H9 (cell line): Measurements from ENCODE around the gene PRODH2. TPM values are rescaled to one million over a fixed set of nuclear protein-coding genes. Genes with fewer than 3 reads are reported as not detected.

Experiments used
- DNase-seq: peaks from one replicate; pipeline ENCODE4 v3.0.0-alpha.2; 2017
- H2AFZ ChIP-seq: one replicate; pipeline ENCODE4 v1.6.1; 2013; ENCODE audit warnings: mild to moderate bottlenecking, low read length, control low read depth, moderate library complexity
- H2AK5ac ChIP-seq: 2 replicates; pipeline ENCODE4 v1.6.1; 2013; ENCODE audit warnings: low read length, control low read depth, mixed read lengths; ENCODE audit not compliant: insufficient read length
- H2BK120ac ChIP-seq: one replicate; pipeline ENCODE4 v1.6.1; 2013; ENCODE audit warnings: low read depth, mild to moderate bottlenecking, low read length, control low read depth, inconsistent platforms; ENCODE audit not compliant: poor library complexity, severe bottlenecking
- H2BK12ac ChIP-seq: 2 replicates; pipeline ENCODE4 v1.6.1; 2013; ENCODE audit warnings: low read length, control low read depth, mixed read lengths, low read depth; ENCODE audit not compliant: insufficient read length
- H2BK15ac ChIP-seq: 2 replicates; pipeline ENCODE4 v1.6.1; 2013; ENCODE audit warnings: low read depth, low read length, control low read depth
- H2BK20ac ChIP-seq: one replicate; pipeline ENCODE4 v1.6.1; 2013; ENCODE audit warnings: low read depth, mild to moderate bottlenecking, low read length, control low read depth, inconsistent platforms; ENCODE audit not compliant: poor library complexity, severe bottlenecking
- H2BK5ac ChIP-seq: 2 replicates; pipeline ENCODE4 v1.6.1; 2013; ENCODE audit warnings: low read length, control low read depth, mixed read lengths; ENCODE audit not compliant: insufficient read length
- H3K14ac ChIP-seq: 2 replicates; pipeline ENCODE4 v1.6.1; 2013; ENCODE audit warnings: low read length, control low read depth; ENCODE audit not compliant: insufficient read depth
- H3K18ac ChIP-seq: 2 replicates; pipeline ENCODE4 v1.6.1; 2013; ENCODE audit warnings: low read depth, mild to moderate bottlenecking, mixed read lengths, low read length, control low read depth; ENCODE audit not compliant: insufficient read length
- H3K23ac ChIP-seq: 2 replicates; pipeline ENCODE4 v1.6.1; 2013; ENCODE audit warnings: low read length, control low read depth, mixed read lengths, low read depth; ENCODE audit not compliant: insufficient read length
- H3K23me2 ChIP-seq: 2 replicates; pipeline ENCODE4 v1.6.1; 2013; ENCODE audit warnings: low read depth, mild to moderate bottlenecking, mixed read lengths, low read length, control low read depth; ENCODE audit not compliant: insufficient read length, poor library complexity, severe bottlenecking
- H3K27ac ChIP-seq: 2 replicates; pipeline ENCODE4 v1.5.1; 2013; ENCODE audit warnings: low read length, control low read depth, mixed read lengths, low read depth; ENCODE audit not compliant: insufficient read length
- H3K27me3 ChIP-seq: 2 replicates; pipeline ENCODE4 v1.6.1; 2013; ENCODE audit warnings: low read length, control low read depth, inconsistent platforms; ENCODE audit not compliant: insufficient read depth
- H3K4ac ChIP-seq: 2 replicates; pipeline ENCODE4 v1.6.1; 2013; ENCODE audit warnings: low read depth, mild to moderate bottlenecking, control low read depth, inconsistent platforms, low read length, moderate library complexity
- H3K4me1 ChIP-seq: 2 replicates; pipeline ENCODE4 v1.6.1; 2013; ENCODE audit warnings: low read length, control low read depth, inconsistent platforms; ENCODE audit not compliant: insufficient read depth
- H3K4me2 ChIP-seq: 2 replicates; pipeline ENCODE4 v1.6.1; 2013; ENCODE audit warnings: low read length, control low read depth, mixed read lengths; ENCODE audit not compliant: insufficient read length, insufficient read depth
- H3K56ac ChIP-seq: 2 replicates; pipeline ENCODE4 v1.6.1; 2013; ENCODE audit warnings: low read depth, mild to moderate bottlenecking, mixed read lengths, low read length, control low read depth; ENCODE audit not compliant: insufficient read length
- H3K79me1 ChIP-seq: 2 replicates; pipeline ENCODE4 v1.6.1; 2013; ENCODE audit warnings: low read depth, mild to moderate bottlenecking, moderate library complexity, low read length, control low read depth, inconsistent platforms; ENCODE audit not compliant: insufficient read depth, poor library complexity, severe bottlenecking
- H3K79me2 ChIP-seq: 2 replicates; pipeline ENCODE4 v1.6.1; 2013; ENCODE audit warnings: low read length, control low read depth, inconsistent platforms; ENCODE audit not compliant: insufficient read depth
- H3K9ac ChIP-seq: 2 replicates; pipeline ENCODE4 v1.6.1; 2013; ENCODE audit warnings: low read length, control low read depth, mixed read lengths; ENCODE audit not compliant: insufficient read length; ENCODE audit errors: extremely low read depth
- H3K9me3 ChIP-seq: one replicate; pipeline ENCODE4 v1.6.1; 2013; ENCODE audit warnings: low read depth, low read length, inconsistent platforms; ENCODE audit not compliant: control insufficient read depth
- H3T11ph ChIP-seq: one replicate; pipeline ENCODE4 v1.6.1; 2013; ENCODE audit warnings: mild to moderate bottlenecking, low read length, control low read depth, inconsistent platforms
- H4K20me1 ChIP-seq: one replicate; pipeline ENCODE4 v1.6.1; 2013; ENCODE audit not compliant: control insufficient read depth, insufficient read length, insufficient read depth
- H4K5ac ChIP-seq: 2 replicates; pipeline ENCODE4 v1.6.1; 2013; ENCODE audit warnings: low read depth, mild to moderate bottlenecking, mixed read lengths, low read length, control low read depth; ENCODE audit not compliant: insufficient read length
- H4K8ac ChIP-seq: replicated peaks from 2 replicates; pipeline ENCODE4 v1.6.1; 2013; ENCODE audit warnings: low read length, control low read depth, mixed read lengths, low read depth; ENCODE audit not compliant: insufficient read length
- H4K91ac ChIP-seq: 2 replicates; pipeline ENCODE4 v1.6.1; 2013; ENCODE audit warnings: low read depth, mild to moderate bottlenecking, moderate library complexity, mixed read lengths, low read length, control low read depth; ENCODE audit not compliant: insufficient read length
- H3K27ac Mint-ChIP-seq, 3 experiments: 2 replicates in 2 of 3; 3 replicates in 1 of 3; pipeline ENCODE4 v1.8.0; 2020 to 2021; ENCODE audit warnings: mixed read lengths in 3 of 3, mild to moderate bottlenecking in 1 of 3, moderate library complexity in 1 of 3
- H3K27me3 Mint-ChIP-seq: 2 replicates; pipeline ENCODE4 v1.8.0; 2021; ENCODE audit warnings: low read depth, mild to moderate bottlenecking, moderate library complexity, mixed read lengths
- H3K36me3 Mint-ChIP-seq, 3 experiments: 2 replicates in 2 of 3; 3 replicates in 1 of 3; pipeline ENCODE4 v1.8.0; 2020 to 2021; ENCODE audit warnings: low read depth in 3 of 3, mixed read lengths in 3 of 3; ENCODE audit not compliant: insufficient read depth in 1 of 3
- H3K4me1 Mint-ChIP-seq, 2 experiments: 2 replicates each; pipeline ENCODE4 v1.8.0; 2020; ENCODE audit warnings: mixed read lengths in 2 of 2
- H3K4me3 Mint-ChIP-seq, 2 experiments: 2 replicates in 1 of 2; 3 replicates in 1 of 2; pipeline ENCODE4 v1.8.0; 2020 to 2021; ENCODE audit warnings: mild to moderate bottlenecking in 2 of 2, mixed read lengths in 2 of 2, moderate library complexity in 1 of 2
- H3K9me3 Mint-ChIP-seq, 2 experiments: 2 replicates in 1 of 2; 3 replicates in 1 of 2; pipeline ENCODE4 v1.8.0; 2020; ENCODE audit warnings: mild to moderate bottlenecking in 2 of 2, mixed read lengths in 2 of 2, moderate library complexity in 1 of 2
- CTCF ChIP-seq: fragments of 200-600 bp; sonication (generic); conservative IDR thresholded peaks from 3 replicates; pipeline ENCODE4 v1.8.0; 2021; ENCODE audit warnings: antibody characterized with exemption, mild to moderate bottlenecking
- WGBS: extraction: QIAGEN DNeasy Blood & Tissue Kit; methylation state at CpG from one replicate; pipeline ENCODE4 v1.1.7; 2013; ENCODE audit warnings: missing lambda C conversion rate, low lambda C conversion rate, mixed read lengths; ENCODE audit not compliant: insufficient read length; ENCODE audit errors: extremely low coverage; 5-methylcytosine and 5-hydroxymethylcytosine counted together
- total RNA-seq: library from RNA; stranded (reverse); gene quantifications from 2 replicates; pipeline ENCODE4 v1.2.1, GENCODE V29; 2021

PRODH2 gene
- total RNA-seq, 1 experiment from 2014 or later: not detected

GRCh38 chr19:35807633-35808032, 5.0 kb downstream of the PRODH2 start:
- Histone ChIP-seq H4K8ac (no peak overlapping the region), H3K27me3 (no peaks in the 10 kb centered on the region), H3T11ph (no peak overlapping the region), H2BK15ac (no peak overlapping the region), H3K56ac (no peak overlapping the region), H3K79me1 (no peaks in the 10 kb centered on the region), H3K14ac (no peak overlapping the region), H2BK12ac (no peak overlapping the region), H3K23me2 (no peaks in the 10 kb centered on the region), H3K9me3 (no peaks in the 10 kb centered on the region), H3K23ac (no peak overlapping the region), H2BK20ac (no peak overlapping the region), H4K20me1 (no peaks in the 10 kb centered on the region), H4K91ac (no peak overlapping the region), H2BK120ac (no peak overlapping the region), H3K4me1 (no peaks in the 10 kb centered on the region; the same call in 1 of the 2 replicates), H4K5ac (no peak overlapping the region), H3K9ac (no peak overlapping the region), H3K4me2 (no peak overlapping the region), H2AFZ (no peak overlapping the region), H3K79me2 (no peaks in the 10 kb centered on the region), H3K18ac (no peak overlapping the region), H2AK5ac (no peak overlapping the region), H3K4ac (no peak overlapping the region), H2BK5ac (no peak overlapping the region), H3K27ac (no peak overlapping the region)
- Mint-ChIP-seq H3K4me3 (no peak overlapping the region), H3K27me3 (peaks cover 25% of the 10 kb centered on the region), H3K27ac (peak overlapping the region in 1 of 3 experiments; percentile 56; a peak in 2 of 7 replicates), H3K36me3 (no peaks in the 10 kb centered on the region), H3K9me3 (no peaks in the 10 kb centered on the region; a peak in 1 of 5 replicates), H3K4me1 (peaks cover 6 to 10% of the 10 kb centered on the region in 2 experiments)
- no CpG with 5 or more reads among the region's 5 CpGs for WGBS
- TF ChIP-seq CTCF: no peak
- DNase-seq: no peak
